GM19455 (cell line): ENCODE measurements around the gene ELK3.

Experiments used
- ATAC-seq: cut with Tn5 transposase; IDR thresholded peaks from one replicate; pipeline ENCODE4 v1.9.1; 2021; ENCODE audit not compliant: unreplicated experiment

Gene ELK3

GRCh38 chr12:96193725-96194575 is at the start of gene ELK3:
ELK3 (plus strand) TSS chr12:96194375.
- ATAC-seq: peak; percentile 47

DNA sequence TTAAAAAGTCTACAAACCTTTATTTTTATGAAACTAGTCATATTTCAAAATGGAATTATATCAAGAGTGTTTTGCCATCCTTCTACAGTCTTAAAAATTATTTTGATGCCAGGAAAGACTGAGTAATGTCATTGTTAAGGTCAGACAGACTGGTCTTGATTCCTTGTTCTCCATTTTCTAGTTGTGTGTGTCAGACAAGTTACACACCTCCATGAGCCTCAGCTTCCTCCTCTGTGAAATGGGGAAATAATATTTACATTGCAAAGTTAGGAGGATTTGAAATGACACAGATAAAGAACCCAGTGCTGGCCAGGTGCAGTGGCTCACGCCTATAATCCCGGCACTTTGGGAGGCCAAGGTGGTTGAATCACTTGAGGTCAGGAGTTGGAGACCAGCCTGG is 47.4 kb upstream of the ELK3 start:
- ATAC-seq: no peak

DNA sequence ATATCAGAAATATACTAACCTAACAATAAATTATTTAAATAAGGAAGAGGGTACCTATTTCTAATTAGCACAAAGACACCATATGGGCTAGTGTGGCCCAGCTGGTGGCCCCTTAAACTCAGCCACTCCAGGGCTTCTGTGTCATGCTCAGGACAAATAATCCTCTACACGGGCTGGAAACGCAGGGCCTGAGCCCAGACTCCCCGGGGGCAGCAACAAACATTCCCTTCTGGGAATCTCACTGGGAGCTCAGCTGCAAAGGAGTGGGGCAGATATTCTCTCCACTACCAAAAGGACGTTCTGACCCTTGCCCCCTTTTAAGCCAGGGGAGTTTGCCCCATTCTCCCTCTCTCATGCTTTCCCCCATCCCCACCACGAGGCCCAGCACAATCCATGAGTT is 43.7 kb upstream of the ELK3 start:
- no peak for ATAC-seq

DNA sequence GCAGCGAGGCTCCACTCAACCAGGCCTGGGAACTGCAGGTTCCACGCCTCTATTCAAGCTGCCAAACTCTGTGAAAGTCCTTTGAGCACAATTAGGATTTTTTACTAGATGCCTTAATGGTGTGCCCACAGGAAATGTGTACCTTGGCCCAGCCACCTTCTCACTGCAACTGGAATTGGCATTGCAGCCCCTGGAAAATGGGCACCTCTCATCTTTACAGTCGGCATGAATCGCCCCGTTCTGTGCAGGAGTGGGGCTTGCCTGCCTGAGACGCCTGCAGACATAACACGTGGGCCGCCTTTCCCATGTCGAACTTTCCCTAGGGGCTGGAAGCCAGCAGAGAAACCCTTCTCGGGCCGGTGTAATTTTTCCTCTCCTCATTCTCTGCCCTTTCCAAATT is 42.0 kb upstream of the ELK3 start:
- ATAC-seq: no peak

GRCh38 chr12:96153131-96153725 is 40.9 kb upstream of the ELK3 start:
- no peak for ATAC-seq

GRCh38 chr12:96155181-96155580 is 39.0 kb upstream of the ELK3 start:
- ATAC-seq: no peak

DNA sequence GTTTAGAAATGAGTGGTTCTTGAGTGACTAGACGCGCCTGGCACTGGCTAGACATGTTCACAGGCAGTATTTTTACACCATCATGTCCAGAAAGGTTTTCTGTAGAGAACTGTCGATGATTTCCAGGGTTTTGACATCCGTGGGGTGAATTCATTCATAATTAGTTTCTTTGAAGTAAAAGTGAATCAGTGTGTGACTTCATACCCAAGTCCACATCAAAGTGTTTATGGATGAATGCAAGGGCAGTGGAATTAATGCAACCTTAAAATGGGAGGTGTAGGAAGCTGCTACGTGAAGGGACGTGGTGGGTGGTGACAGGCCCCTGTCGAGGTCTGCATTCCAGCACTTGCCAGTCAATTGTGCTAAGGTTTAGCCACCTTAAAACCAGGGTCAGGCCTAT is 38.4 kb upstream of the ELK3 start:
- no peak for ATAC-seq

GRCh38 chr12:96156211-96156610 is 38.0 kb upstream of the ELK3 start:
- no peak for ATAC-seq

DNA sequence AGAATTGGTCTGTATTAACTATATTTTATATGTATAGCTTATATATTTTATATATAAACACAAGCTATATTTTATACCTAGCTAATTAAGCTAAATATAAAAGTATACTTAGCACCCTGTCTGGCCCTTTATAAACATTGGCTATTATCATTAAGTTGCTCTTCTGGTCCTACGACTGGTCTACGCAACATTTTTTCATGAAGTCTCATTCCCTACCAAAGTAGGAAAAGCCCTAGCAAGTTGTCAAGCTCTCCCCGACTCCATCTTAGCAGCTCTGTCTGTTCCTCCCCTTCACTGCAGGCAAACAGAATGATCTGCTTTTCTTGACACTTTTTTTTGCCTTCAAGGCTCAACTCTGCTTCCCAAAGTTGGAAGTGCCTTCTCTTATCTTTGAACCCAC is 36.7 kb upstream of the ELK3 start:
- ATAC-seq: no peak

DNA sequence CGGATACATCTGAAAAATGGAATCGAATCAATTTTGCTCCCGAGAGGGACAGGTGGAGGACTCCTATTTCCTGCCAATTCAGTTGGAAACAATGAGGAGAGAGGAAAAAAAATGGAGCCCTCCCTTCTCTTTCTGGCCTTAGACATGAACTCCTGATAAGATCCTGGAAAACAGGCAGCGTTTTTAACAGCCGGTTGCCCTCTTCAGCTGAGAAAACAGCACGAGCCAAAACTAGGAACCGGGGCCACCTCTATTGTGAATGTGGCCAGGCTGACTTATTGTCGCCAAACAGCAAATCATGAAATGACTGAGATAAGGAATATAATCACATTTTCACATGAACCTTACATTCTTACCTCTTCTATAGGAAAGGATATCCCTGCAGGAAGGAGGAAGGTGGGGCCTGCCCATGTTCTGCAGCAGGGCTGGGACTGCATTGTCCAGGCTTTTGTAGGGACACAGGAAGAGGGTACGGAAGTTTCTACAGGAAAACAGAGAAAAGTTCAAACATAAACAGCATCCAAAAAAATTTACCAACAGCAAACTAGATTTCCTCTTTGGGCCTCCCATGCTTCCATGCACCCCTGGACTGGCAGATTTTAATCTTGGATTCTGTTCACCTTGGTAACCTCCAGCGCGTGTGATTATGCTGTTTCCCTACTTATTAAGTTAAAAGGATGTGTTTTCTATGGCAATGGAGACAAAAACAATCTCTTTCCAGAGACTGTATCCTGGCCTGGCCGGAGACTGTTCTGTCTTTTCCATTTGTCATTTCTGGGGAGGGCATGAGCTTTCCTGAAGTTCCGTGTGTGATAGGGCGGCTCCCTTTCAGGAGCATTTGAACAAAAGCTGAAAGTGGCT is 29.0 kb upstream of the ELK3 start:
- no peak for ATAC-seq

GRCh38 chr12:96166765-96167164 is 27.4 kb upstream of the ELK3 start:
- no peak for ATAC-seq

- ATAC-seq: no peak
Measured at GRCh38 chr12:96167492-96167891, 26.7 kb upstream of the ELK3 start.

- ATAC-seq: no peak
Measured at GRCh38 chr12:96170328-96170727, 23.8 kb upstream of the ELK3 start.

DNA sequence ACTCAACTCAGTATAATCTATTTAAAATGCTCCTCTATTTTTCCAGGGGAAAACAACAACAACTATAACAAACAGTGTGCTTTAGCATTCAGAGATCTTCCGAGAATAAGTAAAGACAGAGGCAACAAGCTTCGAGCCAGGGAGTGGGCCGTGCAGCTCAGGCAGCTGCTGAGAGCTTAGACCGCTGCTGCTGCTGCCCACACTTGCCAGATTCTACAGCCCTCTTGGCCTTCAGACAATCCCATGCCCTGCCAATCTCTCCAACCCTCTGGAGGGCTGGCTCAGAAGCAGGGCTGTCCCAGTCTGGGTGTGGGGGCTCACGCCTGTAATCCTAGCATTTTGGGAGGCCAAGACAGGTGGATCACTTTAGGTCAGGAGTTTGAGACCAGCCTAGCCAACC is 23.4 kb upstream of the ELK3 start:
- ATAC-seq: no peak

DNA sequence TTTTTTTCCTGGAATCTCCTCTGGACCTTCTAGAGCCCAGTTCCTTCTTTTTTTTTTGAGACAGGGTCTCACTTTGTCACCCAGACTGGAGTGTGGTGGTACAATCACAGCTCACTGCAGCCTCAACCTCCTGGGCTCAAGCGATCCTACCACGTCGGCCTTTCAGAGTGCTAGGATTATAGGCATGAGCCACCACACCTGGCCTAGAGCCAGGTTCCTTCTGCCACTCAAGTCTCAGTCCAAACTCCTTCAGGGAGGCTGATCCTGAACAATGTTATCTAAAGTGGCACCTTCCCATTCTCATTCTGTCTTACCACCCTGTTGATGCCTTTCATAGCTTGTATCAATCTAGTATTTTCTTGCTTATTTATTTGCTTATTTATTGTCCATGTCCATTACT is 22.3 kb upstream of the ELK3 start:
- no peak for ATAC-seq

GRCh38 chr12:96172981-96173380 is 21.2 kb upstream of the ELK3 start:
- ATAC-seq: no peak

DNA sequence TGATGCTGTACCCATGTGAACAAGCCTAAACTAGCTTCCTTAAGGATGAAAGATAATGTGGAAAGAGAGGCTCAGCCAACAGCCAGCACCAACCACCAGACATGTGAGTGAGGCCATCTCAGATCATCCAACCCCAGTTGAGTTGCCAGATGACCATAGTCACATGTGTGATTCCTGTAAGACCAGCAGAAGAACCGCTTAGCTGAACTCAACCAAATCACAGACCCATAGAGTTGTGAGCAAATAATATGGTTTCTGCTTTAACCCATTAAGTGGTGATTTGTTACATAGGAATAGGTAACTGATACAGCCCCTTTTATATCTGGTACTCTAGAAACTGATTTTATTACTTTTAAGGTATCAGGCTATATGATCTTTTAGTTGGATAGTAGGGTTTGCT is 17.6 kb upstream of the ELK3 start:
- ATAC-seq: no peak

- ATAC-seq: no peak
Measured at GRCh38 chr12:96177013-96177412, 17.2 kb upstream of the ELK3 start.

DNA sequence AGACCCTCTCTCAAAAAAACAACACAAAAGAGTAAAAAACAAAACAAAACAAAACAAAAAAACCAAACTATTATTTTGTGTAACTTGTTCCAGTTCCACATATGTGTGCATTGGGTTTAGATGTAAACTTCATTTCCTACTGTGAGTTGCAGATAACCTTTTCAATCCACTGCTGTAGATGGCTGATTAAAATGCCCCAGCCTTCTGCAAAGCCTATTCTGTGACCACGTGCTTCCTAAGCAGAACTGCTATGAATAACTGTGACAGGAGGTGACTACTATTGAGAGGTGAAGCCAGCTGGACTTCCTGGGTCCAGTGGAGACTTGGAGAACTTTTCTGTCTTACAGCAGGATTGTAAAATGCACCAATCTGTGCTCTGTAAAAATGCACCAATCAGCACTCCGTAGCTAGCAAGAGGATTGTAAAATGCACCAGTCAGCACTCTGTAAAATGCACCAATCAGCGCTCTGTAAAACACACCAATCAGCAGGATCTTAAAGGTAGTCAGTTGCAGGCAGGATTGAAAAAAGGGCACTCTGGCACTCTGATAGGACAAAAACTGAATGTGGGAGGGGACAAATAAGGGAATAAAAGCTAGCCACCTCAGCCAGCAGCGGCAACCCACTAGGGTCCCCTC is 10.3 kb upstream of the ELK3 start:
- ATAC-seq: no peak

GRCh38 chr12:96185914-96186313 is 8.3 kb upstream of the ELK3 start:
- ATAC-seq: no peak

GRCh38 chr12:96186607-96187301 is 7.4 kb upstream of the ELK3 start:
- no peak for ATAC-seq
